ENCODE measurements around the gene FCER1G.

DNA sequence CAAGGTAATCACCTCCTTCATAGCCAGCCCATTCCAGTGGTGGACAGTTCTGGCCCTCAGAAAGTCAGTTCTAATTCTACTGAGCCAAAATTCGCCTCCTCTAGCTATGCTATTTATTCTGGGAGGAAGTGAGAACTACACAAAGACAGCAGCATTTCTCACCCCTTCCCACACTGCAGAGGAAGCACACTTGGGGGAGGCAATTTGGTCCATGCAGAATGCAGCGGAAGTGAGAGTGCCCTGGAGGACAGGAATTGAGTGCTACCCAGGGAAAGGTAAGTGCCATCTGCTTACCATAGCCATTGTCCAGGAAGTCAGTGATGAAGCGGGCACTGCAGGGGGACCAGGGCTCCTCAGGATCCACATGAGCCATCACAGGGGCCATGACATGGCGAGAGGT, 19.9 kb upstream of the FCER1G start:
- no peak for TF ChIP-seq POLR2A (IDR thresholded peaks at IDR 0.05; ENCODE audit: low read depth)
- TF ChIP-seq, protein P1, sequence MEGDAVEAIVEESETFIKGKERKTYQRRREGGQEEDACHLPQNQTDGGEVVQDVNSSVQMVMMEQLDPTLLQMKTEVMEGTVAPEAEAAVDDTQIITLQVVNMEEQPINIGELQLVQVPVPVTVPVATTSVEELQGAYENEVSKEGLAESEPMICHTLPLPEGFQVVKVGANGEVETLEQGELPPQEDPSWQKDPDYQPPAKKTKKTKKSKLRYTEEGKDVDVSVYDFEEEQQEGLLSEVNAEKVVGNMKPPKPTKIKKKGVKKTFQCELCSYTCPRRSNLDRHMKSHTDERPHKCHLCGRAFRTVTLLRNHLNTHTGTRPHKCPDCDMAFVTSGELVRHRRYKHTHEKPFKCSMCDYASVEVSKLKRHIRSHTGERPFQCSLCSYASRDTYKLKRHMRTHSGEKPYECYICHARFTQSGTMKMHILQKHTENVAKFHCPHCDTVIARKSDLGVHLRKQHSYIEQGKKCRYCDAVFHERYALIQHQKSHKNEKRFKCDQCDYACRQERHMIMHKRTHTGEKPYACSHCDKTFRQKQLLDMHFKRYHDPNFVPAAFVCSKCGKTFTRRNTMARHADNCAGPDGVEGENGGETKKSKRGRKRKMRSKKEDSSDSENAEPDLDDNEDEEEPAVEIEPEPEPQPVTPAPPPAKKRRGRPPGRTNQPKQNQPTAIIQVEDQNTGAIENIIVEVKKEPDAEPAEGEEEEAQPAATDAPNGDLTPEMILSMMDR (IDR thresholded peaks at IDR 0.05) = no peak
- TF ChIP-seq EP300 (IDR thresholded peaks at IDR 0.05) = no peak
